Peyer's patch (tissue), 4 donors: ENCODE measurements around the gene FSTL3. TPM values are rescaled to one million over a fixed set of nuclear protein-coding genes. Genes with fewer than 3 reads are reported as not detected.

Experiments
- DNase-seq, 3 donors: peaks; one replicate each; pipeline ENCODE4 v3.0.0-alpha.2; 2017 to 2019
- H3K27ac ChIP-seq, 4 donors: fragments of 200-600 bp; sonication (generic); one replicate each; pipeline ENCODE4 v1.5.1; 2016 to 2019
- H3K27me3 ChIP-seq, 2 donors: fragments of 200-600 bp; sonication (generic); one replicate each; pipeline ENCODE4 v1.5.1; 2019
- H3K36me3 ChIP-seq, 3 donors: fragments of 200-600 bp; sonication (generic); one replicate each; pipeline ENCODE4 v1.5.1; 2016 to 2019
- H3K4me1 ChIP-seq, 4 donors: fragments of 200-600 bp; sonication (generic); one replicate each; pipeline ENCODE4 v1.5.1; 2016 to 2019
- H3K4me3 ChIP-seq, 4 donors: fragments of 200-600 bp; sonication (generic); 1 replicate in 3 of 4; 2 replicates in 1 of 4; pipeline ENCODE4 v1.5.1; 2016 to 2019; ENCODE audit warnings: mild to moderate bottlenecking in 1 of 4
- H3K9me3 ChIP-seq, 4 donors: fragments of 200-600 bp; sonication (generic); one replicate each; pipeline ENCODE4 v1.5.1; 2016 to 2019; ENCODE audit warnings: mild to moderate bottlenecking in 1 of 4
- POLR2A ChIP-seq, 2 donors: fragments of 450-650 bp; IDR thresholded peaks; one replicate each; pipeline ENCODE4 v1.5.1; 2017; ENCODE audit warnings: antibody characterized with exemption in 2 of 2, mild to moderate bottlenecking in 2 of 2, moderate library complexity in 2 of 2
- total RNA-seq, 4 donors: library from RNA; depleted of rRNA; stranded (reverse); fragments of >200 nt; gene quantifications; one replicate each; pipeline ENCODE4 v1.1.0, GENCODE V29; 2016
- TF ChIP-seq, protein P1 (sequence below), 6 experiments: fragments of 450-650 bp in 4 of 6; fragments of 200-600 bp in 2 of 6; sonication (generic) in 1 of 6; IDR thresholded peaks; one replicate each; pipeline ENCODE4 v1.5.1; 2017 to 2019; ENCODE audit warnings: antibody characterized with exemption in 6 of 6, mild to moderate bottlenecking in 3 of 6, moderate library complexity in 1 of 6

Gene FSTL3
- total RNA-seq, 4 donors from 2014 or later, result 13.8 to 94.9 (median 34.9) TPM

DNA sequence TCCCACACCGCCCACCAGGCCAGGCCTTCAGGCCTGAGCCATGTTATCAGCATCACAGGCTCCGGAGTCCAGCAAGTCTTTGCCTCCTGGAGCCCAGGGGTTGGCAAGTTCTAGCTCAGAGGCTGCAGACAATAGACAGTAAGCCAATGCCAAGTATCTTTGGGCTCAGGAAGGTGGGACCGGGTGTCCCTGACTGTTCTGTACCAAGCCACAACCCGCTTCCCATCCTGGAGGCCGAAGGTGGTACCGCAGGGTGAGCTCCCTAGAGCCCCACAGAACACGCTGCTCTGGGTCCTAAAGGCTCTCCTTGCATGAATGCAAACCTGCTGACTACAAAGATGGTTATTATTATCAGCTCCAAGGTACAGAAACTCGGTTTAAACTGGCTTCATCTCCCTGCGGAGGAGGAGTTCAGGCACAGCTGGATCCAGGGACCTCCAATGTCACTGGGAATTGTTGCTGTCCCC is 5.5 kb upstream of the FSTL3 start:
- TF ChIP-seq POLR2A (IDR thresholded peaks at IDR 0.05), result no peak
- TF ChIP-seq, protein P1, sequence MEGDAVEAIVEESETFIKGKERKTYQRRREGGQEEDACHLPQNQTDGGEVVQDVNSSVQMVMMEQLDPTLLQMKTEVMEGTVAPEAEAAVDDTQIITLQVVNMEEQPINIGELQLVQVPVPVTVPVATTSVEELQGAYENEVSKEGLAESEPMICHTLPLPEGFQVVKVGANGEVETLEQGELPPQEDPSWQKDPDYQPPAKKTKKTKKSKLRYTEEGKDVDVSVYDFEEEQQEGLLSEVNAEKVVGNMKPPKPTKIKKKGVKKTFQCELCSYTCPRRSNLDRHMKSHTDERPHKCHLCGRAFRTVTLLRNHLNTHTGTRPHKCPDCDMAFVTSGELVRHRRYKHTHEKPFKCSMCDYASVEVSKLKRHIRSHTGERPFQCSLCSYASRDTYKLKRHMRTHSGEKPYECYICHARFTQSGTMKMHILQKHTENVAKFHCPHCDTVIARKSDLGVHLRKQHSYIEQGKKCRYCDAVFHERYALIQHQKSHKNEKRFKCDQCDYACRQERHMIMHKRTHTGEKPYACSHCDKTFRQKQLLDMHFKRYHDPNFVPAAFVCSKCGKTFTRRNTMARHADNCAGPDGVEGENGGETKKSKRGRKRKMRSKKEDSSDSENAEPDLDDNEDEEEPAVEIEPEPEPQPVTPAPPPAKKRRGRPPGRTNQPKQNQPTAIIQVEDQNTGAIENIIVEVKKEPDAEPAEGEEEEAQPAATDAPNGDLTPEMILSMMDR (IDR thresholded peaks at IDR 0.05), result no peak

DNA sequence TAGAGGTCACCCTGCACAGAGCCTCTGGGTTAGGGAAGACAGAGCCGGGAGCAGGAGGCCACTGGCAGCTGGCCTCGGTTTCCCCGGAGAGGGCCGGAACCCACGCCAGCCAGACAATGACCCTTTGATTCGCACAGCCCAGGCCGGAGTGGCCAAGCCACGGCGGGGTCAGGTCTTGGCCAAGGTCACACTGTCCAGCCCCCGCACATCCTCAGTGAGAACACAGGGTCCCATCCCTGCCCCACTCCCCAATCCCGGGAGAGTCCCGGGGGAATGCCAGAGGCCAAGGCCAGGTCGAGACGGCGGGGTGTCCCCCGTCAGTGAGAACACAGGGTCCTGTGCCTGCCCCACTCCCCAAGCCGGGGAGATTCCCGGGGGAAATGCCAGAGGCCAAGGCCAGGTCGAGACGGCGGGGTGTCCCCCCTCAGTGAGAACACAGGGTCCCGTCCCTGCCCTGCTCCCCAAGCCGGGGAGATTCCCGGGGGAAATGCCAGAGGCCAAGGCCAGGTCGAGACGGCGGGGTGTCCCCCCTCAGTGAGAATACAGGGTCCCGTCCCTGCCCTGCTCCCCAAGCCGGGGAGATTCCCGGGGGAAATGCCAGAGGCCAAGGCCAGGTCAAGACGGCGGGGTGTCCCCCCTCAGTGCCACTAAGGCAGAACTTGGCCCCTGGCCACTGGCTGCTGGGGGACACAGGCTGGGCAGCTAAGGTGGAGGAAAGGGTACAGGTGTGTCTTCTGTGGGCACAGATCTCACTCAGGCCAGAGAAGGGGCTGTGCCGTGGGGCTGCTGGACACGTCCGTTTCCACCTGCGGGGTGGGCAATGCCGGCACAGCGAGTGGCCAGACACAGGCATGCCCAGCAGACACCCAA is 1.7 kb upstream of the FSTL3 start:
- peak overlapping the region in 1 of 4 donors; percentile 56 for H3K27ac ChIP-seq

More for the DNA sequence above, 5.5 kb upstream of the FSTL3 start:
- Histone ChIP-seq H3K27me3 (no peaks in the 10 kb centered on the region), H3K4me1 (peaks cover 0 to 5% (median 1%) of the 10 kb centered on the region in 4 donors), H3K27ac (no peak overlapping the region), H3K36me3 (no peaks in the 10 kb centered on the region), H3K9me3 (peaks cover 0 to 3% (median 0%) of the 10 kb centered on the region in 4 donors), H3K4me3 (no peak overlapping the region)
- DNase-seq, result no peak

DNA sequence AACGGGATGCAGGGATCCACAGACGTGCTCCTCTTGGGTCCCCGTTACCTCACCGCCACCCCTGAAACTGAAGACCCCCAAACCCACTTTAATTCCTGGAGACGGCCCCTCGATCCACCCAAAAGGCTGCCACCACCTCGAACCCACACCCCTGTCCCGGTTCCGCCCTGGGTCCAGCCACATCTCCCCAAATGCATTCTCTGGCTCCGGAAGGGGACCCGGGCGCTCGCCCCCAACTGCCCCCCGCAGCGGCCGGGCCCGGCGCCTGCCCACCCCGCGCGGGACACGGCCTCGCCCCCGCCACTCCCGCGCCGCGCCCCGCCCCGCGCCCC is 219 bp upstream of the FSTL3 start:
- Histone ChIP-seq H3K27ac (peak overlapping the region in 3 of 4 donors; percentile 38 to 86 (median 79)), H3K4me3 (peak overlapping the region in 2 of 4 donors; percentile 50 to 52), H3K4me1 (peaks cover 3 to 42% (median 10%) of the 10 kb centered on the region in 4 donors)

More for the DNA sequence above, 1.7 kb upstream of the FSTL3 start:
- no peak overlapping the region for H3K4me3 ChIP-seq
- no peaks in the 10 kb centered on the region for H3K9me3 ChIP-seq
- H3K4me1 ChIP-seq, result peaks cover 1 to 40% (median 5%) of the 10 kb centered on the region in 4 donors
- no peaks in the 10 kb centered on the region for H3K36me3 ChIP-seq
- H3K27me3 ChIP-seq, result peaks cover 0 to 3% of the 10 kb centered on the region in 2 donors
- no peak for TF ChIP-seq POLR2A (IDR thresholded peaks at IDR 0.05)
- TF ChIP-seq, protein P1 (IDR thresholded peaks at IDR 0.05), result no peak
- peak in 1 of 3 donors; percentile 37 for DNase-seq

DNA sequence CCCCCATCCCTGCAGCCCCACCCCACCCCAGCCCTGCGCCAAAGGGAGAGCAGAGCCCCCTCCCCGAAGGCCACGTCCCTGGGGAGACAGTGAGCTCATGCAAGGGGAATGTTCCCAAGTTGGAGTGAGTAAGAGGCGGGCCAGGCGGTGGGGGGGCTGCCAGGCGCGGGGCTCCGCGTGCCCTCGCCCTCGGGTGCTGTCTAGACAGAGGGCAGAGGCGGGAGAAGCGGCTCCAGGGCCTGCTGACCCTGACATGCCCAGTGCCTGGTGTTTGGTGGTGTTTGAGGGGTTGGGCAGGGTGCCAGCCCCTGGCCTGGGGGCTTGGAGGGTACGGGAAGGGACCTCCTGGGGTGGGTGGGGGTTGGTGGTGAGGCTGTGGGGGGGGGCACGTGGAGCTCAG is 1.0 kb downstream of the FSTL3 start:
- H3K36me3 ChIP-seq, result no peaks in the 10 kb centered on the region
- peak in 1 of 3 donors; percentile 64 for DNase-seq
- peaks cover 0 to 3% of the 10 kb centered on the region in 2 donors for H3K27me3 ChIP-seq
- peak overlapping the region; percentile 60 to 86 (median 73) for H3K27ac ChIP-seq
- no peak for TF ChIP-seq POLR2A (IDR thresholded peaks at IDR 0.05)
- TF ChIP-seq, protein P1 (IDR thresholded peaks at IDR 0.05), result no peak
- peak overlapping the region; percentile 31 to 52 (median 41) for H3K4me3 ChIP-seq
- H3K4me1 ChIP-seq, result peaks cover 3 to 42% (median 13%) of the 10 kb centered on the region in 4 donors
- no peaks in the 10 kb centered on the region for H3K9me3 ChIP-seq

More for the DNA sequence above, 219 bp upstream of the FSTL3 start:
- no peak for DNase-seq
- Histone ChIP-seq H3K27me3 (peaks cover 0 to 3% of the 10 kb centered on the region in 2 donors), H3K36me3 (no peaks in the 10 kb centered on the region), H3K9me3 (no peaks in the 10 kb centered on the region)
- TF ChIP-seq, protein P1 (IDR thresholded peaks at IDR 0.05), result no peak
- TF ChIP-seq POLR2A (IDR thresholded peaks at IDR 0.05), result no peak

DNA sequence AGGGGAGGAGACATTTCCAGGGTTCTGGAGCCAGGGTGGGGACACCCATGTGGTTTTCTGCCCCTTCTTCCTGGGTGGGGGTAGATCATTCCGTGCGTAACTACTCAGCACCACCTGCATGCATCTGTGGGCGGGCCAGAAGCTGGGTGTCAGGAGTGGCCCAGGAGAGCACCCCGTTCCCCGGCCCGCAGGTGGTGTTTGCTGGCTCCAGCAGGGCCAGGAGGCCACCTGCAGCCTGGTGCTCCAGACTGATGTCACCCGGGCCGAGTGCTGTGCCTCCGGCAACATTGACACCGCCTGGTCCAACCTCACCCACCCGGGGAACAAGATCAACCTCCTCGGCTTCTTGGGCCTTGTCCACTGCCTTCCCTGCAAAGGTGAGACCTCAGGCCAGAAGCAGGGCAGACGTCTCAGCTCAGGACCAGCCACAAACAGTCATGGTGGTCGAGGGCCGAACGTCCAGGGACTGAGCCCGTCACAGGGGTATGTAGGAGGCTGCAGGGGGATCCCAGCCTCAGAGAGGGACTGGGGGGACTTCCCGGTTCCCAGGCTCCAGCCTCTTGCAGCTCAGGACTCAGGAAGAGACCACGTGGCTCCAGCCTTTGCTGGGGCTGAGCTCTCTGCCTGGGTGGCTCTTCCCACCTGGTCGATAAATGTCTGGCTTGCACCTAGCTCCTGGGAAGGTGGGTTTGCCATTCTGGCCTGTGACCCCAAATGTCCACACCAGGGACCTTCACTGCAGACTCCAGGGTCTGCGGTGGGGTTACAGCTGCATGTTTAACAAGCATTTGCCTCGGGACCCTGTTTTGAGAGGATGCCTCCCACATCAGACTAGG is 1.6 kb downstream of the FSTL3 start:
- Histone ChIP-seq H3K27me3 (peaks cover 0 to 3% of the 10 kb centered on the region in 2 donors), H3K4me1 (peaks cover 3 to 42% (median 13%) of the 10 kb centered on the region in 4 donors), H3K9me3 (no peaks in the 10 kb centered on the region), H3K4me3 (peak overlapping the region in 3 of 4 donors; percentile 32 to 52 (median 50)), H3K27ac (peak overlapping the region; percentile 60 to 86 (median 73)), H3K36me3 (no peaks in the 10 kb centered on the region)
- TF ChIP-seq POLR2A (IDR thresholded peaks at IDR 0.05), result no peak
- TF ChIP-seq, protein P1 (IDR thresholded peaks at IDR 0.05), result no peak
- no peak for DNase-seq
